Fibroblast of mammary gland (primary cell): ENCODE results near the gene TTC31.
"Not testable (repeated sequence)": the region's sequence is repeated elsewhere in the genome, so short reads cannot be mapped to it uniquely, and the experiment has no call there.

ENCODE experiments used
- DNase-seq: peaks from one replicate; pipeline ENCODE4 v3.0.0-alpha.2; 2010; ENCODE audit warnings: low read depth
- H3K4me3 ChIP-seq: 2 replicates; pipeline ENCODE4 v1.5.1; 2011; ENCODE audit warnings: low read depth, mild to moderate bottlenecking, low read length, moderate library complexity; ENCODE audit not compliant: control insufficient read depth
- TF ChIP-seq, protein P1 (sequence below): conservative IDR thresholded peaks from 2 replicates; pipeline ENCODE4 v1.5.1; 2011; ENCODE audit warnings: low read depth, low read length, inconsistent platforms; ENCODE audit not compliant: control insufficient read depth, insufficient read depth

The TTC31 gene

DNA sequence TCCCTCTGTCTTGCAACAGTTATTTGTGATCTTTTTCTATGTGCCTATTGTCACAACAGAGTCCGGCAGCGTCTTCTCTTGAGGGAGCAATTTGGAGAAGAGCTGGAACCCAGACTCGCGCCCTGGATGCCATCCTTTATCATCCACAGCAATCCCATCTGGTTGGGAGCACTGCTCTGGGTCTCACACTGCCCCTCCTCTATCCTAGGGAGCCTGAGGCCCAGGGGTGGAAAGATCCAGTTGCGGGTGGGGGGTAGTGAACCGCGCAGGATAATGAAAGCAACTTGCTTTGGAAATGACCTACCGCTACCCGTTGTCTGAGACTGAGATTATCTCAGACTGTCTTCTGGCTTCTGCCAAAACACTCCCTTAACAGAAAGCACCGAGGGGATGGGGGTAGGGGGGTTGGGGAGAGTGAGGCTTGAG is 23.9 kb upstream of the TTC31 start:
- TF ChIP-seq, protein P1, sequence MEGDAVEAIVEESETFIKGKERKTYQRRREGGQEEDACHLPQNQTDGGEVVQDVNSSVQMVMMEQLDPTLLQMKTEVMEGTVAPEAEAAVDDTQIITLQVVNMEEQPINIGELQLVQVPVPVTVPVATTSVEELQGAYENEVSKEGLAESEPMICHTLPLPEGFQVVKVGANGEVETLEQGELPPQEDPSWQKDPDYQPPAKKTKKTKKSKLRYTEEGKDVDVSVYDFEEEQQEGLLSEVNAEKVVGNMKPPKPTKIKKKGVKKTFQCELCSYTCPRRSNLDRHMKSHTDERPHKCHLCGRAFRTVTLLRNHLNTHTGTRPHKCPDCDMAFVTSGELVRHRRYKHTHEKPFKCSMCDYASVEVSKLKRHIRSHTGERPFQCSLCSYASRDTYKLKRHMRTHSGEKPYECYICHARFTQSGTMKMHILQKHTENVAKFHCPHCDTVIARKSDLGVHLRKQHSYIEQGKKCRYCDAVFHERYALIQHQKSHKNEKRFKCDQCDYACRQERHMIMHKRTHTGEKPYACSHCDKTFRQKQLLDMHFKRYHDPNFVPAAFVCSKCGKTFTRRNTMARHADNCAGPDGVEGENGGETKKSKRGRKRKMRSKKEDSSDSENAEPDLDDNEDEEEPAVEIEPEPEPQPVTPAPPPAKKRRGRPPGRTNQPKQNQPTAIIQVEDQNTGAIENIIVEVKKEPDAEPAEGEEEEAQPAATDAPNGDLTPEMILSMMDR = no peak
- H3K4me3 ChIP-seq = peak overlapping the region; percentile 94
- DNase-seq = no peak

DNA sequence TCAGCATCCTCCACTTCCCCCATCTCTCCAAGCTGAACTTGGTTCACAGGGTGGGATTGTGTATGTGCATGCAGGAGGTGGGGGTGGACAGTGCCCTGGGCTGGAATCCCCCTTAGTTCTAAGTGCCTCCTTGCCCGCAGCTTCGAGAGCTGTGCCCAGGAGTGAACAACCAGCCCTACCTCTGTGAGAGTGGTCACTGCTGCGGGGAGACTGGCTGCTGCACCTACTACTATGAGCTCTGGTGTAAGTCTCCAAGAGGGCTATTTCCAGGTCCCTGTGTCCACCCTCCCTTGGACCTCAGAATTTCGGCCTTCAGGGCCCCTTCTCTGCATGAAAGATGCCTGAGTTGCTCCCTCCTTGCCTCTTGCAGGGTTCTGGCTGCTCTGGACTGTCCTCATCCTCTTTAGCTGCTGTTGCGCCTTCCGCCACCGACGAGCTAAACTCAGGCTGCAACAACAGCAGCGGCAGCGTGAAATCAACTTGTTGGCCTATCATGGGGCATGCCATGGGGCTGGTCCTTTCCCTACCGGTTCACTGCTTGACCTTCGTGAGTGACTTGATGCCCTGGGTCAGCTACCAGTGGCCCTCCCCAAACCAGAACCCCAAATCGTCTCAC is 23.3 kb upstream of the TTC31 start:
- not testable (repeated sequence) for DNase-seq
- H3K4me3 ChIP-seq = peak overlapping the region; percentile 16

DNA sequence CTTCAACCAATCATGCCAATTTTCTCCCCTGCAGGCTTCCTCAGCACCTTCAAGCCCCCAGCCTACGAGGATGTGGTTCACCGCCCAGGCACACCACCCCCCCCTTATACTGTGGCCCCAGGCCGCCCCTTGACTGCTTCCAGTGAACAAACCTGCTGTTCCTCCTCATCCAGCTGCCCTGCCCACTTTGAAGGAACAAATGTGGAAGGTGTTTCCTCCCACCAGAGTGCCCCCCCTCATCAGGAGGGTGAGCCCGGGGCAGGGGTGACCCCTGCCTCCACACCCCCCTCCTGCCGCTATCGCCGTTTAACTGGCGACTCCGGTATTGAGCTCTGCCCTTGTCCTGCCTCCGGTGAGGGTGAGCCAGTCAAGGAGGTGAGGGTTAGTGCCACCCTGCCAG is 22.7 kb upstream of the TTC31 start:
- not testable (repeated sequence) for H3K4me3 ChIP-seq, DNase-seq

DNA sequence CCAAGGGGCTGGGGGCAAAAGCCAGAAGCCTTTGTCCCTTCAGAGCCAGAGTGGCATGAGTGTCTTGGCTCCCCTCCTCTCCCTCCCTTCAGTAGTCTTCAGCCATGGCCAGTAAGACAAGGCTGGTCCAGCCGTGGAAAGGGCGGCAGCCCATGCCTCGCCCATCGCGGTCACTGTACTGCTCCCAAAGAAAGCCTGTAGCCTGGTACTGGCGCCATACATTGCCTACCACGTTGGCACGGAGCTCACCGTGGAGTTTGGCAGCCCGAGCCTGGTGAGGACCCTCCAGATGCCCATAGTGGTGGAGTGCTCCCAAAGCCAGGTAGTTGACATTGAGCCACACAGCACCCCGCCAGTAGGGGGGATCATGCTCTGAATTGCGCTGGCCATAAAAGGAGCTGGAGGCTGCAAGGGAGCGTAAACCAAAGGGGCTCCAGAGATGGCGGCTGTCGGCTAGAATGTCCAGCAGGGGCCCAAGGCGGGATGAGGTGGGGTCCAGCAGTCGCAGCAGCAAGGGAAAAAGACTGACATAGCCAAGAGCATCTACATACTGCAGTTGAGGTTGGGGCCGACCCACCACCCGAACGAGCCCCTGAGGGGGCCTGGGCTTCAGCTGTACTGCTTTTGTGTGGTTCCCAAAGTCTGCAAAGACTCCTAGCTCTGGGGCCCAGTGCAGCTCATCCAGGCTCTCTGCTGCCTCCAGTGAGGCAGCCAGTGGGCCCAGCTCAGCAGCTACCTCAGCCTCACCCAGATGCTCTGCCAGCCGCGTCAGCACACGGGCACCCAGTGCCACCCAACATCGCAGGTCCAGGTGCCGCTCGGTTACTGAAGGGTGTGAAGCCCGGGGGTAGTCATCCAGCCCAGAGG is 21.5 kb upstream of the TTC31 start:
- TF ChIP-seq, protein P1 = peak; percentile 4
- H3K4me3 ChIP-seq = no peak overlapping the region
- DNase-seq = no peak

DNA sequence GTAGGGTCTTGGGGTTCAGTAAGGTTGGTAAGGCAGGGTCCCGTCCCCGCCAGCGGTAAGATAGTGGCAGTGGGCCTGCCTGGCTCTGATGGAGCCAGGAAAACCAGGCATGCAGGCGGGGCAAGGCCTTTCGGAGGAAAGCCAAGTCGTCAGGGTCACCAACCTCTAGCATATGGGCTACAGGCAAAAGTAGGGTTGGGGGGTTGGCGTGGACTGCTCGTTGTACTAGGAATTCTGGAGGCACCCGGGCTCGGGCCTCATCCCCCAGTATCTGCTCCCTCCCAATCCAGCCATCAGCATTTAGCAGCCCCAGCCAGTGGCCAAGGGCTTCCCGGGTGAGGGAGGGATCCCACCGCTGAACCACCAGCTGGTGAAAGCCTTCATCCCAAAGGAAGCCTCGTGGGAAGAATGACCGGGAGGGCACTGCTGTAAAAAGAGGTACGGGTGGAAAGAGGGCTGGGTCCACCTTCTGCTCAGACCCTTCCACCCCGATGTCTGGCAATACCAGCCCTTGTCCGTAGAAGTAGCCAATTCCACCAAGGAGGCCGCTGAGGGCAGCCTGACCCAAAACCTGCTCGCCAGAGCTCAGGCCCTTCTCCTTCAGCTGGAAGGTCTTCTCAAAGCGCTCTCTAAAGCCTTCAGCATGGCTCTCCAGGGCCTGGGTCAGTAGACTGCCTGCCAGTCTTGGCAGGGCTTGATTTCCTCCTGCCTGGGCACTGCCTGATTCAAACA is 20.7 kb upstream of the TTC31 start:
- DNase-seq = no peak
- TF ChIP-seq, protein P1 = no peak

DNA sequence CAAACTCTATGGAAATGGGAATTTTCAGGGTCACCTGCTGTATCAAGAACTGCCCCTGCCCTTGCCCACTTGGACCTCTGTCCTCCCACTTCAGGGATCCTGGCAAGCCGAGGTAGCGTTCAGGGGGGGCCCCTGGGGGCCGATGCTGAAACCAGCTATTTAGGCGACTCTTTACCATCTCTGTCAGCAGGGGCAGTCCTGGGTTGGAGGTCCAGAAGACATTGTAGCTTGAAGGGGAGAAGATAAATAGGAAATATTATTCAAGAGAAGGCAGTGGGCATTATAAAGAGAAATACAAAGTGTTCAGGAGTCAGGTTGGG is 20.1 kb upstream of the TTC31 start:
- DNase-seq = no peak
- TF ChIP-seq, protein P1 = no peak
- H3K4me3 ChIP-seq = no peak overlapping the region

More for the DNA sequence above, 20.7 kb upstream of the TTC31 start:
- H3K4me3 ChIP-seq = no peak overlapping the region

DNA sequence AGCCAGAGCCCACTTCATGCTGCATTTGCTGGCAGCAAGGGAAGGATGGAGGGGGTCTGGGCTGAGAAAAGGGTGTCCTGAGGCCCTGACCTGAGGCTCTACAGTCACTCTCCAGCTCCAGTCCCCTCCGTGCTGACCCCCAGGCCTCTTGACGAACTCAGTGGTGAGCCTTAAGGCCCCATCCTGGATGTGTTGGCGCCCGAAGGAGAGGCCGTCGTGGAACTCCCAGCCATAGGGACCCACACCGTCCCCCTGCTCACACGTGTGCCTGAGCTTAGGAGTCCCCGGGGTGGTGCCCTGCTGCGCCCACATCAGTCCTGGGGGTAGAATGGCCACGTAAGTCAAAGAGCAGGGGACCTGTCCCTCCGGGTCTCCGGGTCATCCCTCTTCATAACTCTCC is 18.5 kb upstream of the TTC31 start:
- H3K4me3 ChIP-seq = peak overlapping the region; percentile 81
- TF ChIP-seq, protein P1 = no peak
- DNase-seq = no peak

DNA sequence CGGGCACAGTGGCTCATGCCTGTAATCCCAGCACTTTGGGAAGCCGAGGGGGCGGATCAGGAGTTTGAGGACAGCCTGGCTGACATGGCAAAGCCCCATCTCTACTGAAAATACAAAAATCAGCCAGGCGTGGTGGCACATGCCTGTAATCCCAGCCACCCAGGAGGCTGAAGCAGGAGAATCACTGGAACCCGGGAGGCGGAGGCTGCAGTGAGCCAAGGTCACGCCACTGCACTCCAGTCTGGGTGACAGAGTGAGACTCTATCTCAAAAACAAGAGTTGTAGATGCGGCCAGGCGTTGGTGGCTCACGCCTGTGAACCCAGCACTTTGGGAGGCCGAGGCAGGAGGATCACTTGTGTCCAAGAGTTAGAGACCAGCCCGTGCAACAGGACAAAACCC is 12.1 kb upstream of the TTC31 start:
- DNase-seq, H3K4me3 ChIP-seq: not testable (repeated sequence)
